Stimulated activated CD8-positive, alpha-beta memory T cell treated with anti-CD3 and anti-CD28 coated beads, Interleukin-7, amount 100 ng/mL, for 24 hours (primary cell): Measurements from ENCODE around the gene CEP295NL.
"Not testable (repeated sequence)": the region's sequence is repeated elsewhere in the genome, so short reads cannot be mapped to it uniquely, and the experiment has no call there.

Source experiments
- DNase-seq: peaks from one replicate; pipeline ENCODE4 v3.0.0-alpha.2; 2020; ENCODE audit warnings: low read depth

Gene CEP295NL

DNA sequence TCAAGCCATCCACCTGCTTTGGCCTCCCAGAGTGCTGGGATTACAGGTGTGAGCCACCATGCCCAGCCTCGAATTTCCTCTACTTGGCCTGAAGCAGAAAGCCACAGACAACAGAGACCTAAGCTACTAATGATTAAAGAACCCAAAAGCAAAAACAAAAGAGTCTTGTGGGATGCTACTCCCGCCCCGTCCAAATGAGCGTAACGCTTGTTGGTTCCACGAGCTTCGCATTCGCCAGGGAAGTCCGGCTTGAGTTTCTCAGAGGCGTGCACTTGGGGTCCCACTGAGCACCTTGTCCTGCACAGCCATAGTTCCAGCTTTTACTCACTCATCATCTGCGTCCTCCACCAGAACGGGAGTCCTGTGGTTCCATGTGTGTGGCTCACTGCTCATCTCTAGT lies 16.0 kb downstream of the CEP295NL start:
- DNase-seq = no peak

DNA sequence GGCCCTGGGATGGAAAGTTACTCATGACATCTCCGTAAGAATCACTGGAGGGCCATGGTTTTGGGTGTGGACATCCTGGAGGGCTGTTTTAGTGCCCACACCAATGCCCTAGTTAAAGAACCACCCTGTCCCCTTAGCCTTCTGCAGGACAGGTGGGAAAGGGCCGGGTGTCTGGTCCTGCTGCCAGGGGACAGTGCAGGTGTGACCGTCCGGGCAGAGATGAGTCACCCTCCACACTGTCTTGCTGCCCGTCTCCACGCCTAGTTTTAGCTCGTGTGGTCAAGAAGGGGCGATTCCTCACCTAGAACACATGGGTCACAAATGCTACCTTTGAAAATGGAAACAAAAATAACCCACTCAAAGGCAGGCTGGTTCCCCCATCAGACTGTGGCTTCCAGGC lies 17.0 kb downstream of the CEP295NL start:
- DNase-seq = no peak

DNA sequence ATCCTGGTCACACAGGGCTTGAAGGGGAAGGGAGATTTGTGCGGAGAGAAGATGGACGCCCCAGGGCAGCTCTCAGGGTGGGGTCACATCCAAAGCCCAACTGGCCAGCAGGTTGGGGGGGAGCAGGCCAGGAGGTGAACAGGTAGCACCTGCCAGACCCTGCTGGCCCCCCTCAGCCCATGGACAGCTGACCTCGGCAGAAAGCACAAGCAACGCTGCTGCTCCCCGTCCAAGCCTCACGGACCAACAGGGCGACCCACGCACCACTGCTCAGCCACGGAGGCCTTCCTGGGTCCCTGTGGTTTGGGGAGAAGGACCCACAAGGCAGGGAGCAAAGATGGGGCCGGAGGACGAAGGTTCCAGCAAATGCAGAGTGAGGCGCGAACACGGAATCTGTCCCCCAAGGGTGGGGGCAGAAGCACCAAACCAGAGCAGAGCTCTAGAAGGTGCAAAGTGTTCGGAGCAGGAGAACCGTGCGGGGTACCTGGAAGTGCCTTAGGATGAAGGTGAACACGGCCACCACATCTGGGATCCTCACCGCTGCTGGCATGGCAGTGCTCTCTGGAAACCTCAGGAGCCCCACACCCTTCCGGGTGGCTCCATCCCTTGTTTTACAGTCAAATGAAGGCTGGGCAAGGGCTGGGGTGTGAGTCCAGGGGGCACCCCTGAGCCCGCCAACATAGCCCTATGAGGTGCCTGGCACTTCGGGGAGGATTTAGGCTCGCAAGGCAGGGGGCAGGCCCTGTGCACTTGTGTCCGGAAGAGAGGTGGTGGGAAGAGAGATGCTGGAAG lies 17.9 kb downstream of the CEP295NL start:
- DNase-seq = no peak

- no peak for DNase-seq
These were observed 18.7 kb downstream of the CEP295NL start for GRCh38 chr17:78884148-78884825.

DNA sequence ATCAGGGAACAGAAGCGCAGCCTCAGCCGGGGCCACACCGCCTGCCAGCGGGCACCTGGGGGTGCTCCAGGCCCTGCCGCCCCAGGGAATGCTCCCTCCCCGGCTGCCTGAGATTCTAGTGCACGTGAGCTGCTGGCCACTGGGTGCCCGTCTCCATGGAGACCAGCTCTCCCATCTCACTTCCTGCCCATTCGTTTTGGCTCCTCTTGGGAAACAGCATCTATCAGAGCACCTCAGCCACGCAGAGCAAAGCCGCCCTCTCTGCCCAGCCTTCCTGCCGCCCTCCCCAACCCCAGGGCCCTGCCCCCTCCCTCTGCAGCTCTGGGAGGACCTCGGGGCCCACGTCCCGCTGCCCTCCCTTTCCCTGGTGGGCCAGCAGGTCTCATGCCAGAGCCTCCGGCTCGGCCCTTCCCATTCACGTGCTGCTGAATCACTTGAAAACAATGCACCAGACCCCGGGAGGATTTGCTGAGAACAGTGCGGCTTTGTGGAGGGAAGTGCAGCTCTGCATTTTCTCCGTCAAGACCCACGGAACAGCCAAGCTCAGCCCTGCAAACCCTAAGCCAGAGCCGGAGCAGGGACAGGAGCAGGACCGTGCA lies 19.4 kb downstream of the CEP295NL start:
- DNase-seq = no peak

DNA sequence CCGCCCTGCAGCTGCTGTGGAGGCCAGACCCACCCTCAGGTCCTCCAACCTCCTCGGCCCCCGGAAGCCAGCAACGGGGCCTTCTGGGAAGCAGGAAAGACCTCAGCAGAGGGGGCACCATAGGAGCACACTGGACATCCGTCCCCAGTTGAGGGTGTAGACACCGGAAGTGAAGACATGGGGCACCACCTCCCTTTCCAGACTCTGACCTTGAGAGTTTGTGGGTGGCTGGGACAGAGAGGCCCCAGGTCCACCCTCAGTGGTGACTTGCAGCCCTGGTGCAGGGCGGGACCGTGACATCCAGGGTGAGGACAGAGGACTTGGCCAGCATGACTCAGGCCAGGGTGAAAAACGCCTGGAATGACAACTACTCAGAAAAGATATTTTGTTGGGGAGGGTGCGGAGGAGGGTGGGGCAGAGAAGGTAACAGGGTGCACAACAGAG lies 19.9 kb downstream of the CEP295NL start:
- no peak for DNase-seq

DNA sequence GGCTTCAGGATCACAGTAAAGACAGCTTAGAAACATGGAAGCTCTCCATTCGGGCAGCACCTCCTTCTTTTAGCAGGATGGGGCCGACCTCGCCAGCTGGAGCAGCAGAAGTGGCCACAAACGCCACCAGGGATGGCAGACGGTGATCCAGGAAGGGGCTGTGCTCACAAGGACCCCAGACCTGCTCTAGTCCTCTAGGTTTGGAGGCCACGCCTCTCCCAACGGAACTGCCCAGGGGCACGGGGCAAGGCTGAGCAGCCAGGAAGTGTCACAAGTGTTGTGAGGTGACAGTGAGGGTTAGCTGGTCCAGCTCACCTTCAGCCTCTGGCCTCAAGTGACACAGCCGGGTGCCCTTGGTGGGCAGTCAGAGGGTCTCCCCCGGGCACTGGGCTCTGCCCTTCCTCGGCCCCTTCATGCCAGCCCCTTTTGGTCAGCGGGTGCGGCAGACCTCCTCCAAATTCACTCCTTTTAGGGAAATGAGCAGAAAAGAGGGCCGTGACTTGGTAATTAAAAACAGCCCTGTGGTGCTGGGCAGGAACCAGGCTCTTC lies 20.4 kb downstream of the CEP295NL start:
- DNase-seq = no peak

DNA sequence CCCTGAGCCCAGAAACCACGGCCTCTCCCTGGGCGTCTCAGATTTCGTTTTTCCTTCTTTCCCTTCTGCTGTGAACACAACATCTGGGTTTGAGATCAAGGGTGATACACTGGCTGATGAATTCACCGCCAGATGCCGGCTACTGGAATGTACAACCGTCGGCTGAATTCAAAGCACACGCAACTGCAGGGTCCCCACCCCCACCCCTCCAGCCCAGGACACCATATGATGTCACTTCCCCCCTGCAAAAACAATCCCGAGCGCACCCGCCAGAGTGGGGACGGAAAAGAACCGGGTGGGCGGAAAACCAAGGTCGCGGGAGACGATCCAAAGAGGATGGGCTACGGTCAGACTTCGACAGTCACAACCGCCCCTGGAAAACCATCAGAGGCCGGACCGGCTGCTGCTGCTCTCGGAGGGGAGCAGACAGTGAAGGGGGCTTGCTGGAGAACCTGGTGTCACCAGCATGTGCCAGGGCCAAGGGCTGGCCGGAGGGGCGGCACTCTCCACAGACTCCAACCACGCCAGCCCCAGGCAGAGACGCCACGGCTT lies 23.3 kb downstream of the CEP295NL start:
- no peak for DNase-seq

DNA sequence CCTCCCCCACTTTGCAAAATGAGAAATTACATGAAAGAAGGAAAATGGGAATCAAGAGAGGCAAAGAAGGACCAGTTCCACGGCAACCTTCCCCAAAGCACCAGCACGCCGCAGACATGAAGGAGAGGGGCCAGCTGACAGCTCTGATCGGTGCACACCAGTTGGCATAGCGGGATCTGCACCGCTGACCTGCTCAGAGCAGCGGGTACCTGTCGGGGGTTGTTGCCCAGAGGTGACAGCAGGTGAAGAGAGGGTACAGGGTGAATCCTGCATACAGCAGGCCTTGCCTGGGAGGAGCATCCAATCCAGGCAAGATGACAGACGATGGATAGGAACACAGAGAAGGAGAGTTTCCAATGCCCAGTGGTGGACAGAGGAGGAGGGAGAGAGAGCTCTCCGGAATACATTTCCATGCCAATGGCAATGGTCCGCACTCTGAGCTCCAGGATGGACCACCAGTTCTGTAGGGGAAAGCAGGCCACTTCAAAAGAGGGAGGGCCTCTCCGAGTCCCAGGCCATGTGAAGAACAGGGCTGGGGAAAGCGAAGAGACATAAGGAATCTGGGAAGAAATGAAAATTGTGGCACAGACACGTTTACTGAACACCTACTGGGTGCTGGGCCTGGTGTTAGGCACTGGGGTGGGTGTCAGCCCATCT lies 24.0 kb downstream of the CEP295NL start:
- DNase-seq = no peak

- DNase-seq = no peak
These were observed 24.7 kb downstream of the CEP295NL start for GRCh38 chr17:78878261-78878660.

DNA sequence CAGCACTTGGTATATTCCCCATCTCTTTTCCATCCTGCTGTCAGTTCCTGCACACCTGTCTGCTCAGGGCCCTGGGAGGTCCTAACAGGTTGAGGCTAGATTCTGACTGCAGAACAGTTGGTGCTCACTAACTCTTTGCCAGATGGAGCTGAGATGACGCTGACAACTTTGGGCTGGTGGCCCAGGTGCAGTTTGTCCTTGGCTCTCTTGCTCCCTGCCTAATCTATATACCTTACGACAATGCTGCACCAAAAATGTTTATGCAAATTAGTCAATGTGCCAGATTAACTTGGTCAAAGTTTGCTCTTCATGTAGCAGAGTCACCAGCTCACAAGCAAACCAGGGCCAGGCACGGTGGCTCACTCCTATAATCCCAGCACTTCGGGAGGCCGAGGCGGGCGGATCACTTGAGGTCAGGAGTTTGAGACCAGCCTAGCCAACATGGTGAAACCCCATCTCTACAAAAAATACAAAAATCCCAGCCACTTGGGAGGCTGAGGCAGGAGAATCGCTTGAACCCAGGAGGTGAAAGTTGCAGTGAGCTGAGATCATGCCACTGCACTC lies 26.0 kb downstream of the CEP295NL start:
- DNase-seq = not testable (repeated sequence)

DNA sequence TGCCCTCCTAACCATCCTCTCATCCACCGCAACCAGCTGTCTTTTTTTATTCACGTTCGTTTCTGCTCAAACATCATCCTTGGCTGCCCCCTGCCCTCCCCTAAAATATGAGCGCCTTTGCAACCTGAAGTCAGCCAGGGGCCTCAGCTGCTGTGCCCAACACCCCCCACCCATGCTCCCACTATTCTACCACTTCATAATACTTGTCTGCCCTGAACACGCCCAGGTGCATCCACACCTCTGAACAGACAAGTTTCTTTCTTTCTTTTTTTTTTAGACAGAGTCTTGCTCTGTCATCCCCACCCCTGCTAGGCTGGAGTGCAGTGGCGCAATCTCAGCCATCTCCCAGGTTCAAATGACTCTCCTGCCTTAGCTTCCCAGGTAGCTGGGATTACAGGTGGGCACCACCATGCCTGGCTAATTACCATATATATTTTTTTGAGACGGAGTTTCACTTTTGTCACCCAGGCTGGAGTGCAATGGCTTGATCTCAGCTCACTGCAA lies 26.9 kb downstream of the CEP295NL start:
- no peak for DNase-seq

- no peak for DNase-seq
These were observed 27.5 kb downstream of the CEP295NL start for GRCh38 chr17:78875363-78876093.

DNA sequence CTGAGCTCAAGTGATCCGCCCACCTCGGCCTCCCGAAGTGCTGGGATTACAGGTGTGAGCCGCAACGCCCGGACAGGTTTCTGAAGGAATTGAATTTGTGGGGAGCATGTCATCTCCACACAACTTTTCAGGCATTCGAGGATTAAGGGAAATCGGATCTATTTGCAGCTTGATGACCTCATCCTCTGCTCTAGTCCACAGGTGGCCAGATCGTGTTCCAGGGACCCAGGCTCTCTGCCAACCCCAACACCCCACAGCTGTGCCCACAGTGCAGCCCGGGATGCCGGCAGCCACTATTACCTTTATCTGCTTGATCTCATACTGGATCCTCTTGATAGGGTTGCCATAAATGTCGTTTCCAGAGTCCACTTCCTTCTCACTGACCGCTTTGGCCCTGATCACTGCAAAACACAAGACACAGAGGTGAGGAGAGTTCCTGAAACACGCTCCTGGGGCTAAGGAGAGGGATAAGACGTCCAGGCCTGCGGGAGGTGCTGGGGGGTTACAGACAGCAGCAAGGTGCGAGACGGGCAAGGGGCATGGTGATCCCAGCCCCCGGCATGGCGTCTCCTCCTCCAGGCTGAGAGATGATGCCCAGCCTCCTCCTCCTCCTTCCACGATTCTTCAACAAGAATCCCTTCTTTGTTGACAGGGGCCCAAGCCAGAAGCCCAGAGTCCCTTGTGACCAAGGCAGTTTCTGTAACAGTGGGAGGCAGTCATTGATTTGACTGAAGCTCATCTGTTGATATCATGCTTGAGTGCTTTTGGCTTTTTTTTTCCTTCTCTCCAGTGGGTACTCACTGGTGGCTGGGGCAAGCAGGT lies 29.3 kb downstream of the CEP295NL start:
- no peak for DNase-seq

GRCh38 chr17:78872486-78872885 lies 30.5 kb downstream of the CEP295NL start:
- DNase-seq = no peak

DNA sequence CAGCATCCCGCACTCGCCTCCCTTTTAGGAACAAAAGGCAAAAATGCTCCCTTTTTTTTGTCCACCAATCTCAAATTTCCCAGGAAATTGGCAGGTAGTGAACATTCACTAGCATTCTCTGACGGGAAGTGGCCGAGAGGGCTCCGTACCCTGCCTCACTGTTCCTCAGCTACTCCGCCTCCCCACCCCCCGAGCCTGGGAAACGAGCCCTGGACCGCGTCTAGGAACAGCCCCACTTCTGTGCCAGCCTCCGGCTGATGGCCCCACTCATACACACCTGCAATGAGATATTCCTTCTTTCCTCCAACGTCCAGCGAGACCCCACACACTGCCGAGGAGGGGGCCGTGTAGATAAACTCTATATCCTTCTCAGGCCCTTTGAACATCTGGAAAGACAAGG lies 32.4 kb downstream of the CEP295NL start:
- no peak for DNase-seq

- no peak for DNase-seq
These were observed 34.6 kb downstream of the CEP295NL start for GRCh38 chr17:78868391-78868790.

DNA sequence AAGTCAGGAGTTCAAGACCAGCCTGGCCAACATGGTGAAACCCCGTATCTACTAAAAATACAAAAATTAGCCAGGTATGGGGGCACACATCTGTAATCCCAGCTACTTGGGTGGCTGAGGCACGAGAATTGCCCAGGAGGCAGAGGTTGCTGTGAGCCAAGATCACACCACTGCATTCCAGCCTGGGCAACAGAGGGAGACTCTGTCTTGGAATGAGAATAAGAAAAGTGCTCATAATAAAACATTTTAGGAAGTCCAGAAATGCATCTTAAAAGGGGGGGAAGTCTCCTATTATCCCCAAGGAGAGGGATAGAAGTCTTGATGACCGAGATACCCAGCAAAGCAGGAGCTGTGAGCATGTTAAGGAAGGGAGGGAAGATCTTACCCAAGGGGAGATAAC lies 36.0 kb downstream of the CEP295NL start:
- DNase-seq = not testable (repeated sequence)

- peak; percentile 53 for DNase-seq
These were observed 37.2 kb downstream of the CEP295NL start for GRCh38 chr17:78865682-78866390.
